HG02938 (cell line): ENCODE results near the gene RNF157.

Source experiments
- ATAC-seq: cut with Tn5 transposase; IDR thresholded peaks from one replicate; pipeline ENCODE4 v1.9.1; 2021; ENCODE audit warnings: mild to moderate bottlenecking, moderate library complexity; ENCODE audit not compliant: unreplicated experiment

RNF157 gene

DNA sequence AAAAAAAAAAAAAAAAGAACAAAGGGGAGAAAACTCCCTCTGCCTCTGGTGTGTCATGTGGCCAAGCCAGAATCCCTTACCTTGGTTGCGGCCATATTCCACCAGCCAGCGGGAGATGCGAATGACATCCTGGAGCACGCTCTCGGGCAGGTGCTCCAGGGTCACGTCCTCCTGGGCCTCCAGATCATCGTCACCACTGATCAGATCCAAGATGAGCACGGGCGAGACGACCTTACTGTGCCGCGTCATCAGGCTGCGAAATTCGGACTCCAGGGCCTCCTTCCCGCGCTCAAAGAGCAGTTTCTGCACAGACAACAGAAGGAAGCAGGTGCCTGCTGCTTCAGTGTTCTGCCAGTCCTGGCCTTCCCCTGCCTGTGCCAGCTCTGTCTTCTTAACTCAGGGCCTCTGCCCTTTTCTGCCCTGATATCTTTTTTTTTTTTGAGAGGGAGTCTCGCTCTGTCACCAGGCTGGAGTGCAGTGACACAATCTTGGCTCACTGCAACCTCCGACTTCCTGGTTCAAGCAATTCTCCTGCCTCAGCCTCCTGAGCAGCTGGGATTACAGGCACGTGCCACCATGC is 142.5 kb downstream of the RNF157 start:
- no peak for ATAC-seq

- ATAC-seq = no peak
These were observed 144.3 kb downstream of the RNF157 start for GRCh38 chr17:76095943-76096342.

GRCh38 chr17:76094046-76094445 is 146.2 kb downstream of the RNF157 start:
- no peak for ATAC-seq

GRCh38 chr17:76092526-76093413 is 147.5 kb downstream of the RNF157 start:
- no peak for ATAC-seq
